ENCODE results near the gene KDM1B.
"Not testable (repeated sequence)": the region's sequence is repeated elsewhere in the genome, so short reads cannot be mapped to it uniquely, and the experiment has no call there.

KDM1B gene

DNA sequence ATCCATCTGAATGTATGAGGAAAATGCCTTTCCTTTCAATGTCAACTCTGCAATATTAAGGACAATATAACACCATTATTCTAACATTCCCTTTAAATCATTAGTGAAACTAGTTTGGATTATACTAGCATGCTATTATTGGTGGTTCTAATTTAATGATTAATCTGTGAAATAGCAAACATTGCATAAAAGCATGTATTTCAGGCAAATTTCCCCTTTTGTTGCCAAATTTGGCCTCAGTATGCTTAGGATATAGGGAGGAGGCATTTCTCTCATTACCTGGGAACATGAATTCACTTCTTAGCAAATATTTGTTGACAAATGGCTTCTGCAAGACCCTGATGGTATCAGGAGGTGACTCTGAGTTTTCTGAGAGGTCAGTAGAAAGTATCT, 1.9 kb upstream of the KDM1B start:
- DNase-seq, result no peak

GRCh38 chr6:18154507-18155149, 594 bp upstream of the KDM1B start, which contains the start of gene TPMT:
TSS of gene TPMT (minus strand) at chr6:18155077. CDS start at chr6:18149127, 5,950 bp downstream.
- no peak for DNase-seq

- DNase-seq, result peak; percentile 36
Observed at GRCh38 chr6:18155864-18156421, 721 bp downstream of the KDM1B start.

GRCh38 chr6:18160911-18161310, 5.7 kb downstream of the KDM1B start:
- DNase-seq, result no peak

DNA sequence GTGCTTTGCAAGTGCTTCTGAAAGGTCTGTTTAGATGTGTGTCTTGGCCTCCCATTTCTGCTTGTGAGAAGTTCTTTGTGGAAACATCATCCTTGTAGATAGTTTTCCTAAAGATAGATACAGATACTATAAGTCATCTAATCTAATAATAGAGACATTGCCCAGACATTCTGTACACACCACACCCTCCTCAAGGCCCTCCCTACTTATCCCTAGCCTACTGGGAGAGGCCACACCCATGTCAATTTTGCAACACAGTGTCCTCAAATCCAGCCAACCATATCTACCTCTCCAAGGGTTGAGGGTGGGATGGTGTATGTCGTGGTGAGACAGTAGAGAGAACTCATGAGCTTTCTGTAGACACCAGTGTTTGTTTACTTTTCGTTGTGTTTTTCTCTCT, 6.2 kb downstream of the KDM1B start:
- DNase-seq, result no peak

DNA sequence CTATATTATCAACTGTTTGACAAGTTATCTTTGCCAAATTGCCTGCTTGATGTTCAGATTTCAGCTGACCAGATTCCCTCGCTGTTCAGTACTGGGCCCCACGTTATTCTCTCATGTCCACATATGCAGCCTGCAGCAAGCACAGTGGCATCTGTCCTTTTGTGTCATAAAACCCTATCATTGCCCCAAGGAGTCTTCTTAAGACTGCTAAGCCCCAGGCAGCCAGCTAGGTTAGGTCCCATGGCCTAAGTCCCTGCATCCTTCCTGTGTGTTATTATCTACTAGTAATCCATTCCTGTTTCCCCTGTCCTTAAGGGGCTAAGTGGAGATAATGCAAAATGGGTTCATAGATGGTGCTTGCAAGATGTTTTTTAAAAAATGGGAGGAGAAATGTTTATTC, 7.2 kb downstream of the KDM1B start:
- no peak for DNase-seq

DNA sequence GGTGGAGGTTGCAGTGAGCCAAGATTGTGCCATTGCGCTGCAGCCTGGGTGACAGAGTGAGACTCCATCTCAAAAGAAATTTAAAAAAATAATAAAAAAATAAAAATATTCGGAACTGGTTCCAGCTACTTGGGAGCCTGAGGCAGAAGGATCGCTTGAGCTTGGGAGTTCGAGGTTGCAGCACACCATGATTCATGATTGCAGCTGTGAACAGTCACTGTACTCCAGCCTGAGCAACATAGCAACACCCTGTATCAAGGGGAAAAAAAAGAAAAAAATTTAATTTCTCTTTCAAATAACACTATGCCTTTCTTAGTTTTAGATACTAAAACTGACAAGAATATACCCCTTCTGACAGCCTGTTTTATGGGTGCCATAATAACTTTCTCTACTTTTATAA, 10.5 kb downstream of the KDM1B start:
- no peak for DNase-seq

GRCh38 chr6:18166312-18167036, 11.3 kb downstream of the KDM1B start:
- no peak for DNase-seq

DNA sequence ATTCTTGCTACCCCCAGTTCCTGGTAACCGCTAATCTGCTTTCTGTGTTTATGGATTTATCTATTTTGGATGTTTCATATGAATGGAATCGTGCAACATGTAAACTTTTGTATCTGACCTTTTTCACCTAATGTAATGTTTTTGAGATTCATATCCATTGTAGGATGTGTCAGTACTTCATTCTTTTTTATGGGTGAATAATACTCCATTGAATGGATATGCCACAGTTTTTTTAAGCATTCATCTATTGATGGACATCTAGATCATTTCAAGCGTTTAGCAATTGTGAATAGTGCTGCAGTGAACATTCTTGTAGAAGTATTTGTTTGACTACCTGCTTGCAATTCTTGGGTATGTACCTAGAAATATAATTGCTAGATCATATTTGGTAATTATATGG, 13.0 kb downstream of the KDM1B start:
- DNase-seq, result no peak

DNA sequence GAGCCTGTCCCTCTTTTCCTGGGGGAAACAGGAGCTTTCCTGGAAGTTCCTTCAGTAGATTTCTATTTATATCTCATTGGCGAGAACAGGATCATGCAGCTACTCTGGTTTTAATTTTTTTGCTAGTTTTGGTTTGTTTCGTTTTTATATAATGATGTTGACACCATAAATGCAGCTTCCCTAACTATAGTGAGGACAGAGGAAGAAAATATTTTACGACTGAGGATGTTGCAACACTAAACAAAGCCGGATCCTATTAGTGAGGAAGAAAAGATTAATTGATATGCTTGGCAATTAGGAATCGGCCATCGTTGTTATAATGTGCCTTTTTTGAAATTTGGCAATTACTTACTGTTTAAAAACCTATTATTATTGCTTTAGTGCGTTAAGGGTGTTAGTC, 16.6 kb downstream of the KDM1B start:
- no peak for DNase-seq

GRCh38 chr6:18176198-18176597, 21.0 kb downstream of the KDM1B start:
- DNase-seq, result not testable (repeated sequence)

- DNase-seq, result no peak
Observed at GRCh38 chr6:18177286-18177965, 22.2 kb downstream of the KDM1B start.

- no peak for DNase-seq
Observed at GRCh38 chr6:18178960-18179615, 23.9 kb downstream of the KDM1B start.

GRCh38 chr6:18179770-18180356, 24.6 kb downstream of the KDM1B start:
- no peak for DNase-seq

DNA sequence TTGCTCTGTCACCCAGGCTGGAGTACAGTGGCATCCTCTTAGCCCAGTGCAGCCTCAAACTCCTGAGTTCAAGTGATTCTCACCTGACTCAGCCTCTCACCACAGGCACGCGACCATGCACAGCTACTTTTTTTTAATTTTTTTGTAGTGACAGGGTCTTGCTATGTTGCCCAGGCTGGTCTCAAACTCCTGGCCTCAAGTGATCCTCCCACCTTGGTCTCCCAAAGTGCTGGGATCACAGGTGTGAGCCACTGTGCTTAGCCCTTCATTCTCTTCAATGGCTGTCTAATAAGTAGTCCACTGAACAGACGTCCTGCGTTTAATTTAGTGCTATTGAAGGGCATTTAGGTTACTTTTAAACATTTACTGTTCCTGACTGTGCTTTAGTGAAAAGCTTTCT, 27.3 kb downstream of the KDM1B start:
- no peak for DNase-seq

- DNase-seq, result no peak
Observed at GRCh38 chr6:18183766-18184165, 28.5 kb downstream of the KDM1B start.

DNA sequence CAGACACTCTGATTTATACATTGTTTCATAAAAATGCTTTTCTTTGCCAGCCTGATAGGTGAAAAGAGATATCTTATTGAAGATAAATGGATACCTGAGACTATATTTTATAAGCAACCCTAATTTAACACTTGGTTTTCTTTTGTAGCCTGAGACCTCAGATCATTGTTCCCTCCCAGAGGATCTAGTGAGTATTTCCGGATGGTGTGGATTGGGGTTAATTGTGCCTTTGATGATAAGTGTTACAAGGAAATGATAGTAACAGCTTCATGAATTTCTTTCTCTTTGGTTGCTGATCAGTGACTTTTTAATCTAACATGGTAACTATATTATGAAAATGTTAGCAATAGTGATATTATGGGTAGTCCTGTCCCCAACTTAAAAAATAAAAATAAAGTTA, 30.4 kb downstream of the KDM1B start:
- no peak for DNase-seq

DNA sequence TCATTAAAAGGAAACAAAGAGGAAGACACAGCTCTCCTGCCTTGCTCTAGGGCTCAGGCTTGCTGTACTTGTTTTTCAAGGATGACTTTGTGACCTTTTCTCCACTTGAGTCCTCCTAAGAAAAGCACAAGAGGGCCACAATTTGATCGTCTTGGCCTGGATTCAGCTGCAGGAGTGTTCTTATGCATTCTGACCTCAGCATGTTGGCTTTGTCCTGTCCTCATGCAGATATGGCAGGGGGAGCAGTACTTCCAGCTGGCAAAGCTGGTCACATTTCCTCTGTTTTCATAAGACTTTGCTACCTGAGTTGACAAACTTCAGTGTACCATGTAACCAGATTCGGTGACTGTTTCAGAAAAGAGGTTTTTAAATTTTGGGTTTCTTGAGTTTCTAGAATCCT, 30.8 kb downstream of the KDM1B start:
- no peak for DNase-seq

- no peak for DNase-seq
Observed at GRCh38 chr6:18186540-18187250, 31.5 kb downstream of the KDM1B start.

DNA sequence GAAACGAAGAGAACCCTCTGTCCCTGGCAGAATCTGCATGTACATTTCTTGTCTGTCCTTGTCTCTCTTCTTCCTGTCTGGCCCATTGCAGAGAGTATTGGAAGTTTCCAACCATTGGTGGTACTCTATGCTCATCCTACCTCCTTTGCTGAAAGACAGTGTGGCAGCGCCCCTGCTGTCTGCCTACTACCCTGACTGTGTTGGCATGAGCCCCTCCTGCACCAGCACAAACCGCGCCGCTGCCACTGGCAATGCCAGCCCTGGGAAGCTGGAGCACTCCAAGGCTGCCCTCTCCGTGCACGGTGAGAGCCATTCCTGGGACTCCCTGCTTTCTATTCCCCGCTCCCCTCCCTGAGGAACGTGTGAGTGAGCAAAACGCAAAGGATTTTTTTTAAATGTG, 32.5 kb downstream of the KDM1B start:
- DNase-seq, result no peak

DNA sequence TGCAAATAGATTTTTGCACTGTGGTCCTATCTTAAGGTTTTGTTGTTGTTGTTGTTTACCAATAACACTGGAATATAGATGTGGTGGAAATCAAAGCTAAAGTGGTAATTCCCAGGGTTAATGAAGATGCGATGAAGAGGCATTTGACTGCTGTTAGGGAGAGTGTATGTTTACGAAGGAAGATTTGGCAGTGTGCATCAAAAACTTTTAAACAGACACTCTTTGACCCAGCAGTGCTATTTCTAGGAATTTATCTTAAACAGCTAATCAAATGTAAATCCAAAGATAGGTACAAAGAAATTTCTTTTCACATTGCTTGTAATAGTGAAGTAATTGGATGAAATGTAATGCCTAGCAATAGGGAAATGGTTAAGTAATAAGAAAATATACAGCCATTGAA, 34.0 kb downstream of the KDM1B start:
- DNase-seq, result no peak

- no peak for DNase-seq
Observed at GRCh38 chr6:18192026-18192425, 36.8 kb downstream of the KDM1B start.

All from stimulated activated naive CD4-positive, alpha-beta T cell treated with Interleukin-2 at 50 U/mL for 16 hours (primary cell).